ENCODE data around the gene ITGA6.
"Not testable (repeated sequence)": the region's sequence is repeated elsewhere in the genome, so short reads cannot be mapped to it uniquely, and the experiment has no call there.

- TF ChIP-seq ZFP41 (tag by site-specific recombination; IDR thresholded peaks at IDR 0.05; ENCODE audit: borderline replicate concordance); CTCF (tag by site-specific recombination; IDR thresholded peaks at IDR 0.05); ZNF274 (IDR thresholded peaks at IDR 0.05; ENCODE audit: low read length); ZNF274 (tag by site-specific recombination; IDR thresholded peaks at IDR 0.05; ENCODE audit: borderline replicate concordance); ZNF677 (tag by site-specific recombination; IDR thresholded peaks at IDR 0.05); PRDM10 (tag by site-specific recombination; IDR thresholded peaks at IDR 0.05); ZNF654 (tag by site-specific recombination; IDR thresholded peaks at IDR 0.05; ENCODE audit: low read depth); REST (tag by site-specific recombination; IDR thresholded peaks at IDR 0.05); ZNF580 (tag by site-specific recombination; IDR thresholded peaks at IDR 0.05): not testable (repeated sequence)
These were observed 122.4 kb downstream of the ITGA6 start for GRCh38 chr2:172549802-172550201.

Data from HEK293 (cell line).